ENCODE results near the gene PANK2.

PANK2 gene

DNA sequence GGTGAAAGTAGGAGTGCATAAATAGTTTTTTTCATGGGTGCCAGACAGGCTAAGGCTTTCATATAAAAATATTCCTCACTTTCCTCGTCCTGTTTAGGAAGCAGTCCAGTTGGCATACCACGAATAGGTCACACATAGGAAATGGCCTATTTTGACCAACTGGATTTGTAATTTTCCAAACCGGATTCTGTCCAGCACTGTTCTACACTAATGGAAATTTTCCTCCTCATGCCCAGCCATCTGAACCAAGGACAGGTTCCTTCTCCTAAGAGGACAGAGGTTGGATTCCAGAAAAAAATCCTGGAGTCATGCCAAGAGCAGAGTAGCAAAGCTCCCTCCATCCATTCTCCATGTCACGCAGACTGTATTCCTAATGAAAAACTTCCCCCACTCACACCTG is 43.1 kb downstream of the PANK2 start:
- in situ Hi-C loops (cut with MboI; ENCODE audit: low pct_unique_long_range_greater_than_20kb, low sequenced_read_pairs, unreplicated experiment) = no loop called here
- TF ChIP-seq, protein P1, sequence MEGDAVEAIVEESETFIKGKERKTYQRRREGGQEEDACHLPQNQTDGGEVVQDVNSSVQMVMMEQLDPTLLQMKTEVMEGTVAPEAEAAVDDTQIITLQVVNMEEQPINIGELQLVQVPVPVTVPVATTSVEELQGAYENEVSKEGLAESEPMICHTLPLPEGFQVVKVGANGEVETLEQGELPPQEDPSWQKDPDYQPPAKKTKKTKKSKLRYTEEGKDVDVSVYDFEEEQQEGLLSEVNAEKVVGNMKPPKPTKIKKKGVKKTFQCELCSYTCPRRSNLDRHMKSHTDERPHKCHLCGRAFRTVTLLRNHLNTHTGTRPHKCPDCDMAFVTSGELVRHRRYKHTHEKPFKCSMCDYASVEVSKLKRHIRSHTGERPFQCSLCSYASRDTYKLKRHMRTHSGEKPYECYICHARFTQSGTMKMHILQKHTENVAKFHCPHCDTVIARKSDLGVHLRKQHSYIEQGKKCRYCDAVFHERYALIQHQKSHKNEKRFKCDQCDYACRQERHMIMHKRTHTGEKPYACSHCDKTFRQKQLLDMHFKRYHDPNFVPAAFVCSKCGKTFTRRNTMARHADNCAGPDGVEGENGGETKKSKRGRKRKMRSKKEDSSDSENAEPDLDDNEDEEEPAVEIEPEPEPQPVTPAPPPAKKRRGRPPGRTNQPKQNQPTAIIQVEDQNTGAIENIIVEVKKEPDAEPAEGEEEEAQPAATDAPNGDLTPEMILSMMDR (IDR thresholded peaks at IDR 0.05; ENCODE audit: extremely low read depth, insufficient read depth, missing control alignments) = no peak
- DNase-seq (ENCODE audit: low spot score) = no peak

DNA sequence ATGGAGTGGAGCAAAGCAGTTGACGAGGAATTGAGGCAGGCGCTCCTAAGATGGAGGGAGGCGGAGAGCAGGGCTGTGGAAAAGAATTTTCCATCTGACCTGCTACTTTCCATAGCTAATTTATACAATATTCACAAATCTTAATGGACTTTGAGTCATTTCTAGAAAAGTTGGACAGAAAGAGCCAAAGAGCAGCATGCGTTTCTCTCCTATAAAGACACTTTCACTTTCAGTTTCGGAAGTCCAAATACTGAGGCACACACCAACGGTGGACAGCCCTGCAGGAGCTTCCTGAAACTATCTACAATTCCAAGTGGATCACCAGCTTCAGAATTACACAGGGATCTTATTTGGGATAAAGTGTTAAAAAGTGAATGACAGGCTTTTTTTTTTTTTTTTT is 43.5 kb downstream of the PANK2 start:
- DNase-seq (ENCODE audit: low spot score) = no peak
- TF ChIP-seq, protein P1 (IDR thresholded peaks at IDR 0.05; ENCODE audit: extremely low read depth, insufficient read depth, missing control alignments) = no peak
- in situ Hi-C loops (cut with MboI; ENCODE audit: low pct_unique_long_range_greater_than_20kb, low sequenced_read_pairs, unreplicated experiment) = no loop called here

- in situ Hi-C loops (cut with MboI; ENCODE audit: low pct_unique_long_range_greater_than_20kb, low sequenced_read_pairs, unreplicated experiment) = no loop called here
- DNase-seq (ENCODE audit: low spot score) = no peak
- TF ChIP-seq, protein P1 (IDR thresholded peaks at IDR 0.05; ENCODE audit: extremely low read depth, insufficient read depth, missing control alignments) = no peak
Observed at GRCh38 chr20:3933218-3933617, 44.0 kb downstream of the PANK2 start.

DNA sequence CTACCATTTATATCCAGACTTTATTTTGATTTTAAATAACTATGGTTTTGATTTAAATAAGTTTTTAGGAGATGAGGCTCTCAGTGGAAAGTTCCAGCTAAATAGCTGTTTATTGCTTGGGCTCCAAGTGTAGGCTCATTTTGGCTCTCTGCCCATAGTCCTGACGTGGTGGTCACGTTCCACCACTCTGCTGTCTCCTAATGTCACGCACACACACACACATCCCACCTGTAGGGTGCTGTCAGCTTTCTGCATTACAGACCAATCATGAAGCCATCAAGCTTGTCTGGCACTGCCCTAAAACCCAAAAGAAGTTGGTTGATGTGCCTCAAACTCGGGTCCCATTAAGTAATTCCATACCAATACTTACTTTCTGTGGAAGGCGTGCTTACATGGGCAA is 45.4 kb downstream of the PANK2 start:
- TF ChIP-seq, protein P1 (IDR thresholded peaks at IDR 0.05; ENCODE audit: extremely low read depth, insufficient read depth, missing control alignments) = no peak
- in situ Hi-C loops (cut with MboI; ENCODE audit: low pct_unique_long_range_greater_than_20kb, low sequenced_read_pairs, unreplicated experiment) = no loop called here
- DNase-seq (ENCODE audit: low spot score) = no peak

DNA sequence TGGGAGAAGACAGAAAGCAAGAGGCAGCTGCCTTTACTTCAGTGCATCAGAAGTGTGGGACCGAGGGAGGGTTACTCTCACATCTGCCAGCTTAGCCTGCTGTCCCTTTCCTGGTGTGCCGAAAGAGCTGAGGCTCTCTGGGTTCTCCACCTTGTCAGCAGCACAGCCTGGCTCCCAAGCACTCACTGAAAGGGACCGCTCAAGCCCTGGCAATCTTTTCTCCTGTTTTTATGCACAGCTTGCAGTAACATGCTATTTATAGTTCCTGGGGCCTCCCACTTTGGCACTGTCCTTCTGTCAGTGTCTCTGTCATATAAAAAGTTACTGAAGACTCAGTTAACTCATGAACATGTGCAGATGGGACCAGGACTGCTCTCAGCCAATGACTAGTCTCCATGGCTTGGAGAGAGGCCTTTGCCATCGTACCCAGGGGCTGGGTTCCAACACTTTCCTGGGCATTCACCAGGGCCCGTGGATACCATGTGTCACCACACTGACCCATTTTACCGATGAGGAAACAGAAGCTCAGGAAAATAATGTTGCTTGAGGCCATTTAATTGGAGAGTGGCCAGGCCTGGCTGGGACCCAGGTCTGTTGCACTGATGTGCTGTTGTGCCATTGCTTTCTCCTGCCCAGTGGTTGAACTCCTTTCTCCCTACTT is 46.2 kb downstream of the PANK2 start:
- in situ Hi-C loops (cut with MboI; ENCODE audit: low pct_unique_long_range_greater_than_20kb, low sequenced_read_pairs, unreplicated experiment) = no loop called here
- TF ChIP-seq, protein P1 (IDR thresholded peaks at IDR 0.05; ENCODE audit: extremely low read depth, insufficient read depth, missing control alignments) = no peak
- no peak for DNase-seq (ENCODE audit: low spot score)

GRCh38 chr20:3935956-3936340 is 46.8 kb downstream of the PANK2 start:
- no peak for DNase-seq (ENCODE audit: low spot score)
- TF ChIP-seq, protein P1 (IDR thresholded peaks at IDR 0.05; ENCODE audit: extremely low read depth, insufficient read depth, missing control alignments) = no peak
- in situ Hi-C loops (cut with MboI; ENCODE audit: low pct_unique_long_range_greater_than_20kb, low sequenced_read_pairs, unreplicated experiment) = no loop called here

All from GM13977 (cell line).